Thyroid gland (tissue), 4 donors: Measurements from ENCODE around the gene TRABD2A.

Source experiments
- POLR2A ChIP-seq, 2 donors: fragments of 450-650 bp; IDR thresholded peaks; one replicate each; pipeline ENCODE4 v1.6.1; 2017; ENCODE audit warnings: antibody characterized with exemption in 2 of 2, mild to moderate bottlenecking in 2 of 2, moderate library complexity in 1 of 2
- TF ChIP-seq, protein P1 (sequence below), 6 experiments: fragments of 200-600 bp in 3 of 6; fragments of 450-650 bp in 3 of 6; sonication (generic) in 3 of 6; IDR thresholded peaks; one replicate each; pipeline ENCODE4 v1.5.1; 2016 to 2019; ENCODE audit warnings: antibody characterized with exemption in 6 of 6, mild to moderate bottlenecking in 2 of 6, inconsistent platforms in 1 of 6, moderate library complexity in 1 of 6

DNA sequence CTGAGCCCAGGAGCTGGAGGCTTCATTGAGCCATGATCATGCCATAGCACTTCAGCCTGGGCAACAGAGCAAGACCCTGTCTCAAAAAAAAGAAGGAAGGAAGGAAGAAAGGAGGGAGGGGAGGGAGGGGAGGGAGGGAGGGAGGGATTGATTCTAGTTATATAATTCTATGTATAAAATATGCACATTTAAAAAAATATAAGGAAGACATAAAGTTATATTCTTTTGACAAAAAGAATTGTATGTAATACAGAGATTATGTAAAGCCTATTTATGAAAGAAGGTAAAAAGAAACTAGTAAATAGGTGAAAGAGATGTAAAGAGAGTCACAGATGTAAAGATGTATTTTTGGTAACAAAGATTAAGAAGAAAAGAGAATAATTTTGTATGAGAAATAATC lies 42.1 kb upstream of the TRABD2A start:
- TF ChIP-seq, protein P1, sequence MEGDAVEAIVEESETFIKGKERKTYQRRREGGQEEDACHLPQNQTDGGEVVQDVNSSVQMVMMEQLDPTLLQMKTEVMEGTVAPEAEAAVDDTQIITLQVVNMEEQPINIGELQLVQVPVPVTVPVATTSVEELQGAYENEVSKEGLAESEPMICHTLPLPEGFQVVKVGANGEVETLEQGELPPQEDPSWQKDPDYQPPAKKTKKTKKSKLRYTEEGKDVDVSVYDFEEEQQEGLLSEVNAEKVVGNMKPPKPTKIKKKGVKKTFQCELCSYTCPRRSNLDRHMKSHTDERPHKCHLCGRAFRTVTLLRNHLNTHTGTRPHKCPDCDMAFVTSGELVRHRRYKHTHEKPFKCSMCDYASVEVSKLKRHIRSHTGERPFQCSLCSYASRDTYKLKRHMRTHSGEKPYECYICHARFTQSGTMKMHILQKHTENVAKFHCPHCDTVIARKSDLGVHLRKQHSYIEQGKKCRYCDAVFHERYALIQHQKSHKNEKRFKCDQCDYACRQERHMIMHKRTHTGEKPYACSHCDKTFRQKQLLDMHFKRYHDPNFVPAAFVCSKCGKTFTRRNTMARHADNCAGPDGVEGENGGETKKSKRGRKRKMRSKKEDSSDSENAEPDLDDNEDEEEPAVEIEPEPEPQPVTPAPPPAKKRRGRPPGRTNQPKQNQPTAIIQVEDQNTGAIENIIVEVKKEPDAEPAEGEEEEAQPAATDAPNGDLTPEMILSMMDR (IDR thresholded peaks at IDR 0.05) = no peak
- no peak for TF ChIP-seq POLR2A (IDR thresholded peaks at IDR 0.05)
